ENCODE measurements around the gene UACA.
"Not testable (repeated sequence)": the region's sequence is repeated elsewhere in the genome, so short reads cannot be mapped to it uniquely, and the experiment has no call there.

UACA gene

DNA sequence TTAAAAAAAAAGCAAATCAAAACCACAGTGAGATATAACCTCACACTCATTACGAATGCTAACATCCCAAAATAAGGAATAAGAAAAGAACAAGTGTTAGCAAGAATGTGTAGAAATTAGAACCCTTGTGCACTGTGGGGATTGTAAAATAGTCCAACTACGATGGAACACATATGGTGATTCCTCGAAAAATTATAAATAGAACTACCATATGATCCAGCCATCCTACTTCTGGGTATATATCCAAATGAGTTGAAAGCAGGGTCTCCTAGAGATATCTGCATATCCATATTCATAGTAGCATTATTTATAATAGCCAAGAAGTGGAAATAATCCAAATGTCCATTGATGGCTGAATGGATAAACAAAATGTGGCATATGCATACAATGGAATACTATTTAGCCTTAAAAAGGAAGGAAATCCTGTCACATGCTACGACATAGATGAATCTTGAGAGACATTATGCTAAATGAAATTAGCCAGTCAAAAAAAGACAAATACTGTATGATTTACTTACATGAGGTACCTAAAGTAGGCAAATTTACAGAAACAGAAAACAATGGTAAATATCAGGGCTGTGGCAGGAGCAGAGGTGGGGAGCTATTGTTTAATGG, 55.6 kb downstream of the UACA start:
- no peak for DNase-seq

DNA sequence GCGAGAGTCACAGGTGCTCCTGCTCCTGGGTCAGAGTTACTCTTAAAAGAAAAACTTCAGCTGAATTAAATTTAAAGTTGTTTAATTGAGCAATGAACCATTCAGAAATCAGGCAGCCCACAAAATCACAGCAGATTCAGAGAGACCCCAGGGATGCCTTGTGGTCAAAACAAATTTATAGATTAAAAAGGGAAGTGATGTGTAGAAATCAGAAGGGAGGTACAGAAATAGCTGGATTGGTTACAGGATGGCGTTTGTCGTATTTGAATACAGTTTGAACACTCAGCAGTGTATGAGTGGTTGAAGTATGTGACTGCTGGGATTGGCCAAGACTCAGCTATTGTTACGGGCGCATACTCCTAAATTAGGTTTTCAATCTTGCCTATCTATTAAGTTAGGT, 58.6 kb downstream of the UACA start:
- no peak for DNase-seq

DNA sequence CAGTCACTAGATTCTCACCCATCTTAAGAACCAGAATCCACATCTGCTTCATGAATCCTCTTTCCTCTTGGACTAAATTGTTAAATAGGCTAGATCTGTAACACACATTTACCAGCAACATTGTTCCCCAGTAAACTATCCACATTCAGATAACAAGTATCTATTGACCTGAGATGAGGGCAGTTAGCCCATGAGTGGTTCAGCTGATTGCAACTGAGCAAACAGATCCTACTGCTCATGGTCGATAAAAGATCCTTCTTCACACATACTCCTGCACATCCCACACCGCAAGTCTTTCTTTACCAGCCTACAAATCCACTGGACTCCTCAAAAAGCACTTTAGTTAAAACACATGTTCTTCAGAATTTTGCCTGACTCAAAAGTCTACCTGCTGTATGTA, 59.2 kb downstream of the UACA start:
- no peak for DNase-seq

DNA sequence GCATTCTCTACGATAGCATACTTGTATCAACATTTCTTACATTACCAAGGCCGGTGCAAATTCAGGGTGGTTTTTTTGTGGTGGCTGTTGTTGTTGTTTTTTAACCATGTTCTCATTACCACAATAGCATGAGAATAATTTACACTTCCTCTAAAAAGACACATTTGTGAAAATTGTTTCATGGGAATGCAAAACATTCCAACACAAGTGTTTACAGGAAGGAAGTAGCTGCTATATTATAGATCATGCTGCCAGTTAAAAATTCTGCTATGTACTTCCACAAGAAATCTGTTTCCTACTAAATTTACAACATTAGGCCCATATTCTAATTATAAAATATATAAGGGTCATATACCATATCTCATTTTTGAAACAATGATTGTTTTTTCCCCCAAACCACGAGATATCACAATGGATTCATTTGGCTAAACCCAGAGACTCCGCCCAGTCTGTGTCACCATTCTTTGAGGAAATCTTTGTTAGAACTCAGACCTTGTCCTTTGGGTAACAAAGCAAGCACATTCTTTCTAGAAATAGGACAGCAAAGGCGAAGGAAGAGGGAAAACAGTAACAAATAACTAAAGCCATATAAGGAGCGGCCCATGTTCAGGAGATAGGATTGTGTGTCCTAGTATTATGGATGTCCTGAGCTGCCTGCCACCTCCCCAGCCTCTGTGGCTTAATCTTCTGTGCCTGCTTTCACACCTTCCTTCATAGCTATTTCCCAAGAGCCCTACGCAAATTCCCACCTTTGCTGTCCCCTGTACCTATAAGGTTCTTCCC, 60.1 kb downstream of the UACA start:
- DNase-seq = no peak

DNA sequence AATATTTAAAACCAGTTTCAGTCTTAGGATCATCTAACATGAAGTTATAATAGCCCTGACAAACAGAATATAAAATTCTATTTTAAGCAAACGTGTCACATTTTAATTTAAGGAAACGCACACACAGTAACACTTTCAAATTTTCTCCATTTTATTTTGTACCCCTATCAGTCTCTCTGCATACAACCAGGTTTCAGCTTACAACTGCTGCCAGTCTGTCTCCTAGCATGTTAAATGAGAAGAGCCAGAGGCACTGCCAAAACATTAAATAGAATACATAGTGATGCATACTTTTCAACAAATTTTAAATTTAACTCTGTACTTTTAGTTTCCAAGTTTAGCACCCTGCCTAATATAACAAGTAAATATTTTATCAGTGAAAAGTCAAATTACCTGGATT, 60.8 kb downstream of the UACA start:
- no peak for DNase-seq

DNA sequence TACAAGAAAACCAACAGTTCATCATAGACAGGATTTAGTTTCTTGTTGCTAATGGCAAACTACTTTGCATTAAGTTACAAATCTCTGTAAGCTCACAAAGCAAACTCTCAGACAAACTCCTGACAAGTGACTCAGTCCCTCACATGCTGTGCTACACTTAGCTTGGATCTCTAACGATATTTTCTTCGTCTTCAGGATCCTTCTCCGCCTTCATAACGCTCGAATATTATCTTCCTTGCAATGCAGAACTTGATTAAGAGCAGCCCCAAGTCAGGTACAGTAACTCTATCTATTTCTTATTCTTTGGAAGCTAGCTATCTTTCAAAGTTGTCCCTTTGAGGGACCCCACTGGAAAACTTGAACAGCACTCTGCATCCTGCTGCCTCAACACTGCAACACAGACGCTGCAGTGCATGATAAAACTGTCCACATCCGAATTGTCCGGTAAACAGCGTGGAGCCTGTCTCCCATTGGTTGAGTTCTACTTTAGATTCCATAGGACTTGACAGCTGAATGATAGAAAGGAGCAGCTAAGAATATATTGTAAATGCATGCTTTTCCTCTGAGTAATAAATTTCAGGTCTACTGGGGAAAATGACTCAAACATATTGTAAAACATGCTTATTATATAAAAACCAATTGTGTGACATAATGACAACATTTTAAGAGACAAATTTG, 61.3 kb downstream of the UACA start:
- peak; percentile 36 for DNase-seq

DNA sequence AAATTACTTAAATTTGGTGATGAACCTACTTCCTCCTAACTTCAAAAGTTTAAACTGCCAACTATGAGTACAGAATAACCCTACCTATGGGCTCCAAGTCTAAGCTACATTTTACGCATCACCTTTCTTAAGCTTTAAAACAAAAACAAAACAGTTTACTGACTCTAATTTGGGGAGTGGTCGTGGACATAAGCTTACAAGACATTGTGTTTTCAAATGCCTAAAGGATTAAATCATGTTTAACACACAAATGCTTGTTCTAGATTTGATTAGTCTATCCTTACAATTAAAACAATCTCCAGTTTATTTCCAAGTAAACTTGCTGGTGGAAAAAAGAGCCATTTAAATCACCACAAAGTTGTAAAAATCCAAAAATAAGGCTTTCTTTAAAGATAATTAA, 62.2 kb downstream of the UACA start:
- DNase-seq = no peak

DNA sequence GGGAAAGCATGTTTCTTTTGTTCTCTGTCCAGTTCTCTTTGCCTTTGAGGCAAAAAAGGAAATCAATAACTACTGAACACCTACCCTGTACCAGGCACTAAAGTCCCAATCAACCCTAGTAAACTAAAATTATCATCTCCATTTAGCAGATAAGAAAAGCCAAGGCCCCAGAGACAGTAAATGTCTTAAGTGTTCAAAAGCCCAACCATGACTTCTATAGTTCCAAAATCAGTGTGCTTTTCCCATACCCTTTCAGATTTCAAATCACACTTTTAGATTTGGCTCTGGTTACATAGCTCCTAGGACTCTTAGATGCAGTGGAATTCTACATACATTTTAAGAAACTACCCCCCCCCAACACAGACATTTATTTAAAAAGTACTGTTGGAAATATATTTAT, 63.5 kb downstream of the UACA start:
- DNase-seq = no peak

DNA sequence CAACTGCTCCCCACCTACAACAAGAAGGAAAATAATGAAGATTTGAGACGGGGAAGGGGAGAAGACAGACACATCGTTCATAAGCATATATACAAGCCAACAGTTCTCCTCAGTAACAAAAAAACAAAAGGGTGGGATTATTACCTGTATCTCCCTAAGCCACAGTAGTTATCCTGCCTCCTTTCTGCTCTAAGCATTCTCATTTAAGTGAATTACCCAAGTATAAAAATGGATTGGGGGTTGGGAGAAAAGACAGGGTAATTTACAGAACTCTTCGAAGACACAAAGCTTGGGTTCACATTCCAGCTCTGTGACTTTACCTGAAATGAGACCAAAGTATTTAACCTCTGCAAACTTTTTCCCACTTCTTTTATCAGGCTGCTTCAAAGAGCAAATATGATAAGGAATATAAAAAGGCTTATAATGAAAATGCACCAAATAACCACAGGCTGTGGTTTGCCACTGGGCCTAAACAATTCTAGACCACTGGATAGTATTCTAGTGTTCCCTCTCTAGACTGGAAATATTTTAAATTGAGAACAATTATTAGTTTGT, 64.4 kb downstream of the UACA start:
- DNase-seq = no peak

DNA sequence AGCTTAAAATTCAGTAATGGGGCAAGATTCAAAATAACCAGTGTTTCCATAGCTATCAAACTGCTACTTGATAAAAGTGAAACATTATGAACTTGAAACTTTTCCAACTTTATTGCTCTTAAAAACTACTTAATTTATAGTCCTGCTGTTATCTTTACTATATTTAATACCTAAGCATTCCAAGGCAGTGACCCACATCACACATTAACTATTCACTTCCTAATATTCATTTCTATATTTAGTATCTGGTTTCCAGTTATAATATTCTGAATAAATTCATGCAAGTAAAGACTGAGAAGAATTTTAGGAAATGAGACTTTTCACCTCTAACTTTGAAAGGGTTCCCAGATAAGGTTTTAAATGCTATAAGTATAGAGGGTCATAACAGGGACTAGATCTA, 64.9 kb downstream of the UACA start:
- DNase-seq = no peak

DNA sequence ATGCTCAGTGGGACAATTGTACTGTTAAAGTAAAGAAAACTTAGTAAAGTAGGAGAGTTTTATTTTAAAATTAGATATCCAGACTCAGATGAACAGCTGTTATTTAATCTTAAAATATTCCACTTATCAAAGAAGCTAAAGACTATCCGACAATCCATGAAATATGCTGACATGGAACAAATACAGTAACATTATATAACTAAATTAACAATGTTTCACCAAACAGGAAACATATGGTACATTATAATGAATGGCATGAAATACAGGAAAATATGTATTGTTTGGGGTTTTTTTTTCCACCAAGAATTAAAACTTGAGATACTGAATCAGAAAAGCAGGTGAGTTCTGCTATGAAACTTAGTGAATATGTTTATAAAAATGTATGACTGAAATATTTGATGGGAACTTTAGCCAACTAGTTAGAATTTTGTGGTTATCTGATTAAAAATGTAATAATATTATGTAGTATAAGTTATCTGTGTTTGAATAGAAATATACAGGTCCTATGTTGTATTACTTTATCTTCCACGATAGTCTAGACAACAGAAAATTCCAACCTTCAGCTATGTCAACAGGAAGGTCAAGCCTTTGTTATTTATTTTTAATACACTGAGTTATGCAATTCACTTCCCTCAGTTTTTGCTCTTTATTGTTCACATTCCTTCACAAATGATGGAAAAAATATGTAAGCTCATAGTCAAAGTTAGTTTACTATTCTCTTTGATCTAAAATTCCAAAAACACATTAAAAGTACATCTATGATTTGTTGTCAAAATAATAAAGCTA, 72.7 kb downstream of the UACA start:
- DNase-seq = no peak

DNA sequence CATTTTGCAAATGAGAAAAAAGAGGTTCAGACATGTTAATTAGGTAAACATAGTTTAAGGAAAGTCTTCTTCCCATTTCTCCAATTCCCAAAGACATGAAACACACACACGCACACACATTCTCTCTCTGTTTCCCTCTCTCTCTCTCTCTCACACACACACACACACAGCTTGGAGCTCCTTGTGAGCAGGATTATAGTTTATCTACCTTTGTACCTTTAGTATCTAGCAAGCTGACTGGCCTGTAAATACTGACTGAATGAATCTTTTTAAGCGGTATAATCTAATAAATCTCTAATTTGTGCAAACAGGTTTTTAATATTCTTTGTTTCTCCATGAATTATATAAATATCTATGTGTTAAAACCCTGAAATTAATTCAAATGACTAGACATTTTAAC, 73.3 kb downstream of the UACA start:
- no peak for DNase-seq

DNA sequence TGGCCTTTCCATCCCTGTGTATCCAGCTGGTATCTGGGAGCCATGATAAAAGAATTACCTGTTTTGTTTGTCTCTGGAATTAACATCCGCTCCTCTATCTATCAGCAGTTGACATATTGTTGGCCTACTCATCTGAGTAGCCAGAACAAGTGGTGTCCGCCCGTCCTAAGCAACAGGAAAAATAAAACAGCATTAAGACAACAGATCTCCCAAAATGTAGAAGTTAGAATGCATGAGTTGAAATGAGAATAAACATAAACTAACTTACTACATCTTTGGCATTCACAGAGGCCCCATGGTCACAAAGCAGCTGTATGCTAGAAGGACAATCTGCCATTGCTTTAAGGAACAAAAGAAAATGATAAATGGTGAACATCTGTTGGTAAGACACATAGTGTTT, 75.9 kb downstream of the UACA start:
- DNase-seq = no peak

DNA sequence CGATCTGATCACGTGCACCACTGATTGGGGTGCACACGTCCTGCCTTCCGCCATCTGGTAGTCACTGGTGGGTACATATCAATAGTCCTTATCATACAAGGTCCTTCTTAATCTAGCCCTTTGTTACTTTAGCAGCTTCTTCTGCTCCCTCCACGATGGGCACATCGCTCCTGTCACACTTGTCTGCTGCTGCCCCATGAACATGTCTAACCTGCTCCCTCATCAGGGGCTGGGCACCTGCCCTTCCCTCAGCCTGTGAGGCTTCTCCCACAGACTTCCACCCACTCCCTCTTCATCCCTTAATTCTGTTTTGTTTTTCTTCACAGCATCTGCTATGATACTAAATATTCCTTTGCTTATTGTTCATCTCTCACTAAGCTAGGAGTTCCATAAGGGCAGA, 82.5 kb downstream of the UACA start:
- DNase-seq = no peak

DNA sequence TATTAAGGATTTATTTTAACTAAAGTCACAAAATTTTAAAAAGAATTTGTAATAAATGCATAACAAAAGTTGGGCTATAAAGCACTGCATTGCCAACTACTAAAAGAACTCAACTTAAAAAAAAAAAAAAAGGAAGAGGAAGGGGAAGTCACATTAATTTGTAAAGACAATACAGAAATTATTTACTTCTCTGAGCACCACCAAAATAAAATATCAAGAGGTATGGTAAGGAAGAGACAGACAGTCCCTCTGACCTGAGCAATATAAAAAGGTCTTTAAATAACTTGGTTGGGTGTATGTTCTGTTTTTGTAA, 83.5 kb downstream of the UACA start:
- DNase-seq = no peak

DNA sequence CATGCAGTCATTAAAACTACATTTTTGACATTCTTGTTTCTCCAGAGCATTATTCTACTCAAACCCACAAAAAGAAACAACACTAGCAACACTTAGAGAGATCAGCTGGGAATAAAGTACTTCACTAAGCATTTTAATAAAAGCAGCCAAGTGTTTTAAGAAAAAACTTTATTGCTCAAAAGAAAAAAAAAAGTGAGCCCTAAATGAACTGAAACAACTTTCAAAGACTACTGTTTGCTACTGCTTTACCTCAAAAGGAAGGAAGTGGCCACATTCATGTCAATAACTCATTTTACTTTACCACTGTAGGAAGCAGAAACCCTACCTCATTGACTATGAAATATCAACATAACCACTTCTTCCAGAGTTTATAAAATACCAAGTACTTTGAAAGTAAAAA, 91.3 kb downstream of the UACA start:
- no peak for DNase-seq

DNA sequence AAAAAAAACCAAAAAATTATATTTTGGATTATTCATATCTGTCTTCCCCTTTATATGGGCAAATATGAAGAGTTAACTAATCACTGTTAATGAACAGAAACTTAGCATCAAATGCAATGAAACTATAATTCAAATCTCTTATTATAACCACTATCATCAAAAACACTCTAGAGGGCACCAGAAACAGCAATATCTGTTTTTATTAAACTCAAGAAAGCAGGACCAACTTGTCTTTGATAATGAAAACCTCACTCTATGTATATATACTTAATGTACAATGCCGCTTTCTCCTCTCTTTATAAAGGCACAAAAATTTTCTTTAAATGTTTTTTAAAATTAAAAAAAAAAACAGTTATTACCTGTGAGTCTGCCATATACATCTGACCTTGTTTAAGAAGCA, 92.7 kb downstream of the UACA start:
- DNase-seq = no peak

DNA sequence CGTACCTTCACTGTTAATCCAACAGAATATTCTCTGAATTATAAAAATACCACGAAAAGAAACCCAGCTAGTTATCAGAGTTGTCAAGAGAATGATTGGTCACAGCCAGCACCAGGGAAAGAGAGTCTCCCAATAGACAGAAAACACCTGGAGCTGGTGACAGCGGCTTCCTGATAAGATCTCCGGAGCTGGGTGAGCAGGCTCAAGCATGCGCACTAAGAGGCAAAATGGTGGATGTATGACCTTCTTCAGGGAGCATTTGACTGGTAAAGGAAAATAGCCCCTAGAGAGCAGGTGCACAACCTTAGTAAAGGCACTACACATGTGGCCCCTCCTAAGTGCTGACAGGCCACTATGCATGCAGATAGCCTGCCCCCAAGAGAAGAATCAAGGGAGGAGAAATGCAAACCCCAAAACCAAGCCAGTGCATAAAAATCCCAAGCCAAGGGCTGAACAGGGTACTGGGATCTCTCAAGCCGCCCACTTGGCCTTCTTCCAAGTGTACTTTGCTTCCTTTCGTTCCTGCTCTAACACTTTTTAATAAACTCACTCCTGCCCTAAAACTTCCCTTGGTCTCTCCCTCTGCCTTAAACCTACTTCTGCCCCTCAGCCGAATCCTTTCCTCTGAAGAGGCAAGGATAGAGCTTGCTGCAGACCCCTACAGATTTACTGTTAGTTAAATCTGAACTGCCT, 93.2 kb downstream of the UACA start:
- DNase-seq = no peak

DNA sequence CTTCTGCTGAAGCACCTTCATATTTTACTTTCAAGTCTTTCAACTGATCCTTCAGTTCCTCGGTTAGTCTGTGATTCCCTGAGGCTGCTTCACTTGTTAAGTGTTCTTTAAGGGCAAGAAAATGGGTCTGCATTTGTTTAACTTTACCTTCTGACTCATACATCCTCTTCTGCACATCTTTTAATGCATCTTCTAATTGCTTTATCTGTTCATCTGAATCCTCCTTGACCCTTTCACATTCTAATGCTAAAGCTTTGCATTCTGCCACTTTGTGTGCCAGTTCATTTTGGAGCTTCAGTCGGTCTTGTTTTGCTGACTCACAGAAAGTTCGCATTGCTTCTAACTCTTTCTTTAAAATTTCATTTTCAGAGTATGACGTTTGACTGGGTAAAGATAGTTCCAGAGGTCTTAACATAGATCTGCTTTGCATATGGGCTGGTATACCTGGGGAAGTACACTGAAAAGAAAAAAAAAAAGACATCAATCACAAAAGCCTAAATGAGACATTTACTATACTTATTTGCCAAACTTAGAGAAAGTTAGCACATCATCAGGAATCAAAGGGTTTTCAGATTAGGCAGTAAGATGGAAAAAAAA, 94.3 kb downstream of the UACA start:
- no peak for DNase-seq

DNA sequence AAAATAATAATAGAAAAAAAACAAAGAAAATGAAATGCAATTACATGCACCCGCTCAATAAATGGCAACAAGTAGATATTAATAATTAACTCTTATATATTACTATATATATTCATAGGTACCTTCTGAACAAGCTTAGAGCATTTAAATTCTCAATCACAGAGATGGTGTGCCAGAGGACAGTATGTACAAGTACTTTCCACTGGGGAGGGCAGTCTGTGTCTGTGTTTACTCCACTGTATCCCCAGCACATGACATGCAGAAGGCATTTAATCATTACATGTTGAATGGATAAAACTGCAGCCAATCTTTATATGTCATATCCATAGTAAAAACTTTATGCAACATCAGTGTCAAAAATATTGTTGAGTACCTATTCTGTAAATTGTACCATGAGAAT, 97.8 kb downstream of the UACA start:
- no peak for DNase-seq

DNA sequence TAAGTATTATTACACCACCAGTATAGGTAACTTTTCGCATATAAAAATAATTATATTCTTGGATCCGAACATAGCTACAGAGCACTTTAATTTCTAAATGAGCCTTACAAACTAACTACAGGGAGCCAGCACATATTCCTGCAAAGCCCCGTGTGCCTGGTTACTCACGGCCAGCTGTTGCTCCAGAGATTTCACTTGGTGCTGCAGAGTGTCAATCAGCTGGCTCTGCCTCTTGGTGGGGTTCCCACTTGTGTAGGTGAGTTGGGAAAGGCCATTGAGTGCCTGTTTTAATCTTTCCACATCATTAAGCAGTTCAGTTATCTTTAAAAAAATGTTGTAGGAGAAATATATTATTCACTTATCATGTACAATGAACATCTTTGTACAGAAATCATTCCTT, 98.9 kb downstream of the UACA start:
- no peak for DNase-seq

DNA sequence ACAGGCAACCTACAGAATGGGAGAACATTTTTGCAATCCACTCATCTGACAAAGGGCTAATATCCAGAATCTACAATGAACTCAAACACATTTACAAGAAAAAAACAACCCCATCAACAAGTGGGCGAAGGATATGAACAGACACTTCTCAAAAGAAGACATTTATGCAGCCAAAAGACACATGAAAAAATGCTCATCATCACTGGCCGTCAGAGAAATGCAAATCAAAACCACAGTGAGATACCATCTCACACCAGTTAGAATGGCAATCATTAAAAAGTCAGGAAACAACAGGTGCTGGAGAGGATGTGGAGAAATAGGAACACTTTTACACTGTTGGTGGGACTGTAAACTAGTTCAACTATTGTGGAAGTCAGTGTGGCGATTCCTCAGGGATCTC, 100.3 kb downstream of the UACA start:
- DNase-seq = not testable (repeated sequence)
